Measurements from ENCODE around the gene KCNK10. TPM values are rescaled to one million over a fixed set of nuclear protein-coding genes. Genes with fewer than 3 reads are reported as not detected.

The KCNK10 gene
- total and polyA plus RNA-seq, 10 of the 15 experiments (the other 5 are each of a cell fraction or from before 2014, with no cell fraction given), result 0.01 to 0.06 (median 0.02) TPM; not detected in 7

GRCh38 chr14:88232771-88233170 lies 90.3 kb downstream of the KCNK10 start (continued):
- TF ChIP-seq HDAC6 (IDR thresholded peaks at IDR 0.05; ENCODE audit: unreplicated experiment), result no peak
- no peak for TF ChIP-seq JUNB (IDR thresholded peaks at IDR 0.05)
- no peak for TF ChIP-seq SKIL (IDR thresholded peaks at IDR 0.05; ENCODE audit: low read depth, poor library complexity, severe bottlenecking)
- TF ChIP-seq CBX3 (IDR thresholded peaks at IDR 0.05; ENCODE audit: borderline replicate concordance, low read depth), result no peak
- no peak for TF ChIP-seq RAD51 (IDR thresholded peaks at IDR 0.05)
- TF ChIP-seq NFYB (IDR thresholded peaks at IDR 0.05; ENCODE audit: insufficient read depth, low read depth, low read length), result no peak

DNA sequence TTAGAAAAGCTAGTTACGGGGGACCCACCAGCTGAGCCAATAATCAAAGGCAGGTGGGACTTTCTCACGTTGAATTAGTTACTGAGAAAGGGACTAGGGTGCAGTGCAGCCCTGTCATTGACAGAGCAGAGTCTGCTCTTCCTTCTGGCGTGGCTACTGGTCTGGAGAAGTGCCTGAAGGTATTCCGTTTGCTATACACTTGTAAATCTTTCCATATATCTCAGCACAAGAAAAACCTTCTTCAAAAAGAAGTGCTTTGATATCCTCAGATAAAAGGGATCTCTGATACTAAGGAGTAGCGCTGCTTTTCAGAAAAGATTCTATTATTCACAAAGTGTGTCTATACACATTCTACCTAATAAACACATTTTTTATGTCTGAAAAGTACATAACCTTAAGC lies 91.5 kb downstream of the KCNK10 start:
- RAD21 ChIA-PET (ENCODE audit: unreplicated experiment), result interaction anchor here (0.9 to 3.4 kb wide), 2 partner anchors 42 to 286 kb away, joined by 3 to 12 read pairs; no protein-coding TSS in a partner anchor
- POLR2A ChIA-PET, result no interaction called here
- no peak for TF ChIP-seq SIN3A (IDR thresholded peaks at IDR 0.05; ENCODE audit: low read depth, low read length)
- no peak for TF ChIP-seq GATAD2B (conservative IDR thresholded peaks at IDR 0.05; ENCODE audit: low read depth)
- TF ChIP-seq ZNF592 (IDR thresholded peaks at IDR 0.05), result no peak
- TF ChIP-seq FOS (IDR thresholded peaks at IDR 0.05; ENCODE audit: borderline replicate concordance, extremely low read depth, insufficient read length), result no peak
- TF ChIP-seq SREBF1 (IDR thresholded peaks at IDR 0.05; ENCODE audit: low read length), result no peak
- TF ChIP-seq, protein P1, sequence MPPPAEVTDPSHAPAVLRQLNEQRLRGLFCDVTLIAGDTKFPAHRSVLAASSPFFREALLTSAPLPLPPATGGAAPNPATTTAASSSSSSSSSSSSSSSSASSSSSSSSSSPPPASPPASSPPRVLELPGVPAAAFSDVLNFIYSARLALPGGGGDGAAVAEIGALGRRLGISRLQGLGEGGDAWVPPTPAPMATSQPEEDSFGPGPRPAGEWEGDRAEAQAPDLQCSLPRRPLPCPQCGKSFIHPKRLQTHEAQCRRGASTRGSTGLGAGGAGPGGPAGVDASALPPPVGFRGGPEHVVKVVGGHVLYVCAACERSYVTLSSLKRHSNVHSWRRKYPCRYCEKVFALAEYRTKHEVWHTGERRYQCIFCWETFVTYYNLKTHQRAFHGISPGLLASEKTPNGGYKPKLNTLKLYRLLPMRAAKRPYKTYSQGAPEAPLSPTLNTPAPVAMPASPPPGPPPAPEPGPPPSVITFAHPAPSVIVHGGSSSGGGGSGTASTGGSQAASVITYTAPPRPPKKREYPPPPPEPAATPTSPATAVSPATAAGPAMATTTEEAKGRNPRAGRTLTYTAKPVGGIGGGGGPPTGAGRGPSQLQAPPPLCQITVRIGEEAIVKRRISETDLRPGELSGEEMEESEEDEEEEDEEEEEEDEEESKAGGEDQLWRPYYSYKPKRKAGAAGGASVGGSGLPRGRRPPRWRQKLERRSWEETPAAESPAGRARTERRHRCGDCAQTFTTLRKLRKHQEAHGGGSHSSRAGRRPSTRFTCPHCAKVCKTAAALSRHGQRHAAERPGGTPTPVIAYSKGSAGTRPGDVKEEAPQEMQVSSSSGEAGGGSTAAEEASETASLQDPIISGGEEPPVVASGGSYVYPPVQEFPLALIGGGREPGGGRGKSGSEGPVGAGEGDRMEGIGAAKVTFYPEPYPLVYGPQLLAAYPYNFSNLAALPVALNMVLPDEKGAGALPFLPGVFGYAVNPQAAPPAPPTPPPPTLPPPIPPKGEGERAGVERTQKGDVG (CRISPR knock-in tag; IDR thresholded peaks at IDR 0.05), result no peak

More for the DNA sequence above, 91.5 kb downstream of the KCNK10 start:
- no peak overlapping the region for H3K4me2 ChIP-seq (ENCODE audit: control insufficient read depth, insufficient read depth)
- 21% methylated on average over 5 of the region's 5 CpGs for WGBS (ENCODE audit: insufficient coverage, insufficient replicate concordance, low lambda C conversion rate, missing lambda C conversion rate)
- no TSS peak for BruUV-seq (replicated peaks)
- H3K27ac ChIP-seq (ENCODE audit: control insufficient read depth, insufficient read depth), result no peak overlapping the region
- no peaks in the 10 kb centered on the region for H4K20me1 ChIP-seq (ENCODE audit: control insufficient read depth, insufficient read depth)
- H3K36me3 ChIP-seq (ENCODE audit: control insufficient read depth in 2 of 2, insufficient read depth in 2 of 2, low read length in 1 of 2), result no peaks in the 10 kb centered on the region
- DNase-seq (ENCODE audit: low read depth, low spot score) (no peak), FAIRE-seq (no peak), ATAC-seq (no peak)
- H3K9me3 ChIP-seq (replicated peaks; ENCODE audit: control insufficient read depth, insufficient read depth, low read length), result no peaks in the 10 kb centered on the region
- no peaks in the 10 kb centered on the region for H3K79me2 ChIP-seq (ENCODE audit: control insufficient read depth, insufficient read depth, low read length)
- CTCF ChIA-PET, result interaction anchor here (3.2 to 6.7 kb wide), 2 partner anchors 42 to 285 kb away, joined by 23 to 48 read pairs; no protein-coding TSS in a partner anchor
- H2AFZ ChIP-seq (ENCODE audit: control insufficient read depth, low read depth, low read length), result no peak overlapping the region
- SMC1A ChIA-PET (ENCODE audit: uncharacterized antibody, unreplicated experiment), result interaction anchor here (0.7 kb wide), 1 partner anchor 217 kb away, joined by 3 read pairs; no protein-coding TSS in a partner anchor
- H3K4me3 ChIP-seq, result no peak overlapping the region
- intact Hi-C loops (cut with micrococcal nuclease; ENCODE audit: unreplicated experiment), result no loop called here
- no peaks in the 10 kb centered on the region for H3K4me1 ChIP-seq (ENCODE audit: control insufficient read depth, insufficient read depth, low read length)
- H3K27me3 ChIP-seq (replicated peaks in 1 of 2; ENCODE audit: control insufficient read depth in 2 of 2, insufficient read depth in 2 of 2, low read length in 1 of 2), result no peaks in the 10 kb centered on the region
- no peak overlapping the region for H3K9ac ChIP-seq (ENCODE audit: control insufficient read depth, insufficient read depth, low read length)
- in situ Hi-C loops (cut with MboI), result loop anchor here (10.0 kb wide), 1 partner anchor 287 kb away; no protein-coding TSS in a partner anchor
